ENCODE results near the gene GORASP1.

GORASP1 gene

GRCh38 chr3:39114456-39114855, 7.0 kb upstream of the GORASP1 start:
- TF ChIP-seq, protein P1, sequence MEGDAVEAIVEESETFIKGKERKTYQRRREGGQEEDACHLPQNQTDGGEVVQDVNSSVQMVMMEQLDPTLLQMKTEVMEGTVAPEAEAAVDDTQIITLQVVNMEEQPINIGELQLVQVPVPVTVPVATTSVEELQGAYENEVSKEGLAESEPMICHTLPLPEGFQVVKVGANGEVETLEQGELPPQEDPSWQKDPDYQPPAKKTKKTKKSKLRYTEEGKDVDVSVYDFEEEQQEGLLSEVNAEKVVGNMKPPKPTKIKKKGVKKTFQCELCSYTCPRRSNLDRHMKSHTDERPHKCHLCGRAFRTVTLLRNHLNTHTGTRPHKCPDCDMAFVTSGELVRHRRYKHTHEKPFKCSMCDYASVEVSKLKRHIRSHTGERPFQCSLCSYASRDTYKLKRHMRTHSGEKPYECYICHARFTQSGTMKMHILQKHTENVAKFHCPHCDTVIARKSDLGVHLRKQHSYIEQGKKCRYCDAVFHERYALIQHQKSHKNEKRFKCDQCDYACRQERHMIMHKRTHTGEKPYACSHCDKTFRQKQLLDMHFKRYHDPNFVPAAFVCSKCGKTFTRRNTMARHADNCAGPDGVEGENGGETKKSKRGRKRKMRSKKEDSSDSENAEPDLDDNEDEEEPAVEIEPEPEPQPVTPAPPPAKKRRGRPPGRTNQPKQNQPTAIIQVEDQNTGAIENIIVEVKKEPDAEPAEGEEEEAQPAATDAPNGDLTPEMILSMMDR (IDR thresholded peaks at IDR 0.05; ENCODE audit: control insufficient read depth, insufficient read depth, low read depth, low read length, missing control alignments), result no peak
- DNase-seq (ENCODE audit: low read depth), result no peak
- H3K4me3 ChIP-seq (ENCODE audit: control insufficient read depth, low read depth, low read length), result no peak overlapping the region

DNA sequence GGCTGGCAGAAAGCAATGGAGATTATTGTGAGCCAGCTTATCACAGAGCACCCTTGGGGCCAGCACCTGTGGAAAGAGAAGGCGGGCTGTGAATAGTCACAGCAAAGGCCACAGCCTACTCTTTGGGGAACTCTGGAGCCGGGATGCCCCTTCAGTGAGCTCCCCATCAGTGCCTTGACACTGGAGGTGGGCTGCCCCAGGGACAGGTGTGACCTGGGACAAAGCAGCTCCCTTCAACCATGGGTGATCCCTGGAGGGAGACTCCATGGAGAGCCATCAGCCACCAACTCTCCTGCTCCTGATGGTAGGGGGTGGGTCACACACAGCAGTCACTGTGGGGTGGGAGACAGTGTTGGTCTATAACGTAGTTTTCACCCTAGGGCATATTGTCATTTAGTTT, 5.9 kb upstream of the GORASP1 start:
- H3K4me3 ChIP-seq (ENCODE audit: control insufficient read depth, low read depth, low read length), result no peak overlapping the region
- no peak for DNase-seq (ENCODE audit: low read depth)
- TF ChIP-seq, protein P1 (IDR thresholded peaks at IDR 0.05; ENCODE audit: control insufficient read depth, insufficient read depth, low read depth, low read length, missing control alignments), result no peak

DNA sequence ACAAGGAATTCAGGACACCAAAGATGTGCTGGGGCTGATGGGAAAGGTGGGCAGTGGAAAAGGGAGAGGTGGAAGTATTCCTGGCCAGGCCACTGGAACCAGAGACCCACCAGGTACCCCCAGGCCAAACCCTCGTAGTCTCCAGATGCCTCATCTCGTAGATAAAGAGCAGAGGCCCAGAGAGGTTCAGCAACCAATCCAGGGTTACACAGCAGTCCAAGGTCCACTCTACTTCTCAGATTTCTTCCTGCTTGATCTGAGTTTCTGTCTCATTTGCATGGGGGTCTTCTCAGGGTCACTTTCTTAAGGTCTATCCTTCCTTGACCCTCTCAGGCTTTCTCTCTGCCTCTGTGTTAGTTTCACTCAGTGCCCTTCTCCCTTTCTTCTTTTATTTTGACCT, 5.1 kb upstream of the GORASP1 start:
- no peak overlapping the region for H3K4me3 ChIP-seq (ENCODE audit: control insufficient read depth, low read depth, low read length)
- TF ChIP-seq, protein P1 (IDR thresholded peaks at IDR 0.05; ENCODE audit: control insufficient read depth, insufficient read depth, low read depth, low read length, missing control alignments), result no peak
- DNase-seq (ENCODE audit: low read depth), result no peak

DNA sequence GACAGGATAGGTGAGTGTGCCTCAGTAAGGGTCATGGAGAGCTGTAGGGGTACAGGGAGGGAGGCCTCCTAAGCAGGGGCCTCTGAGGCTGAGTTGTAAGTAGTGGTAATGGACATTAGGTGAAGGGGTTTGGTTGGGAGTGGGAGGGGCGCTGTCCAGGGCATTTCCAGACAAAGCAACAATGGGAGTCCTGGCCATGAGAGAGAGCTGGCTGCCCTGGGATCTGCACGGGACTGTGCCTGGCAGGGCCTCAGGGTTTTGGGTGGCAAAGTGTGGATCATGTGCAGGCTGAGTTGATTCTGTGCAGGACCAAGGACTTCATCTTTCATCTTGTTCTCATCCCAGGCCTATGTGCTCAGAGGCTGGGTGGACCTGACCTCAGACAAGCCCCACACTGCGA, 4.7 kb upstream of the GORASP1 start:
- no peak for DNase-seq (ENCODE audit: low read depth)
- no peak overlapping the region for H3K4me3 ChIP-seq (ENCODE audit: control insufficient read depth, low read depth, low read length)
- TF ChIP-seq, protein P1 (IDR thresholded peaks at IDR 0.05; ENCODE audit: control insufficient read depth, insufficient read depth, low read depth, low read length, missing control alignments), result no peak

DNA sequence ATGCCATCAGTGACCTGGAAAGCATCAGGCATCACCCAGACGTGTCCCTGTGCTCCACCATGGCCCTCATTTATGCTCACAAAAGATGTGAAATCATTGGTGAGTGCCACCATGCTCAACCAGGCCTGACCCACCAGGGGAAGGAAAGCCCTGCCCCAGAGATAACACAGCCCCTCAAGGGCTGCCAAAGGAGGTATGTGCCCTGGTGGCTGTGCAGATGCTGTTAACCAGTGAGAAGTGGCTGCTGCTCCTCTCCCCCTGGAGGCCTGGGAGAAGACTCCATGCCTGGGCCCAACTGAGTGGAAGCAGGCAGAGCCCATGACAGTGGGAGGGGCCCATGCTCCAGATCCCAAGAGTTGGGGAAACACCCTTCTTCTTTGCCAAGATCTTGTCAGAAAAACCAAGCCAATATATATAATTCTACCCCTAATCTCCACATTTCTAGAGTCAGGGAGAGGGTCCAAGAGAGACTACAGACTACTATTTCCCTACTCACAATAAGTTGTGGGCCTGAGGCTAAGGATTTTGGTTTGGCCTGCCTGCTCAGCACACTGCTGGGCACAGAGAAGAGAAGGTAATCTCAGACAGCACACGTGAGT, 2.7 kb upstream of the GORASP1 start:
- DNase-seq (ENCODE audit: low read depth), result no peak
- TF ChIP-seq, protein P1 (IDR thresholded peaks at IDR 0.05; ENCODE audit: control insufficient read depth, insufficient read depth, low read depth, low read length, missing control alignments), result no peak
- H3K4me3 ChIP-seq (ENCODE audit: control insufficient read depth, low read depth, low read length), result no peak overlapping the region

GRCh38 chr3:39109086-39109485, 1.7 kb upstream of the GORASP1 start:
- TF ChIP-seq, protein P1 (IDR thresholded peaks at IDR 0.05; ENCODE audit: control insufficient read depth, insufficient read depth, low read depth, low read length, missing control alignments), result no peak
- no peak overlapping the region for H3K4me3 ChIP-seq (ENCODE audit: control insufficient read depth, low read depth, low read length)

More at GRCh38 chr3:39109086-39109485, 1.7 kb upstream of the GORASP1 start:
- no peak for DNase-seq (ENCODE audit: low read depth)

Measured in AG09309 (cell line).